Measurements from ENCODE around the gene DMBT1. TPM values are rescaled to one million over a fixed set of nuclear protein-coding genes. Genes with fewer than 3 reads are reported as not detected.

Gene DMBT1
- total RNA-seq, 1 experiment from 2014 or later, result 4.6 TPM

DNA sequence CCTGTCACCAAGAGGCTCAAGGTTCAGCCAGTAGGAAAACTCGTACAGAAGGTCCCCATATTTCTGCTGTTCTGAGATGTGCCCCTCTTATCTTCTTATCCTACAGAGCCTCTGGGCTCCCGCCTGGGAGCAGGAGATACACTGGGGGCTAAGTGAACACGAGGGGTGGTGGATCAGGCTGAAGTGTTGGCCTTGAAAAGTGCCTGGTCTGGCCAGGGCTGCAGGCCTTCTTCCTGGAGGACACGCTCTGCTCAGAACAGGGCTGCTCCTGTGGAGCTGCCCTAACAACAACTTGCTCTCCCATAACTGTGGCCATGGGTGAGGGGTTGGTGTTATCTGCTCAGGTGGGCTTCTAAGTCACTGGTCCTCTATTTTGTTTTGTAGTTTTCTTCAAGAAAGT is 105.4 kb downstream of the DMBT1 start:
- Mint-ChIP-seq H3K4me1 (ENCODE audit: low read depth, unreplicated experiment) (no peaks in the 10 kb centered on the region), H3K27ac (ENCODE audit: unreplicated experiment) (no peak overlapping the region), H3K4me3 (ENCODE audit: low read depth, unreplicated experiment) (no peak overlapping the region), H3K36me3 (ENCODE audit: insufficient read depth, unreplicated experiment) (no peaks in the 10 kb centered on the region), H3K9me3 (ENCODE audit: low read depth, unreplicated experiment) (no peaks in the 10 kb centered on the region), H3K27me3 (ENCODE audit: unreplicated experiment) (peaks cover 84% of the 10 kb centered on the region)
- CTCF ChIA-PET, result no interaction called here
- no TSS peak for BruUV-seq (replicated peaks)
- intact Hi-C loops (cut with micrococcal nuclease; ENCODE audit: unreplicated experiment), result no loop called here
- no peak for TF ChIP-seq CTCF (IDR thresholded peaks at IDR 0.05; ENCODE audit: unreplicated experiment)
- DNase-seq, result no peak

DNA sequence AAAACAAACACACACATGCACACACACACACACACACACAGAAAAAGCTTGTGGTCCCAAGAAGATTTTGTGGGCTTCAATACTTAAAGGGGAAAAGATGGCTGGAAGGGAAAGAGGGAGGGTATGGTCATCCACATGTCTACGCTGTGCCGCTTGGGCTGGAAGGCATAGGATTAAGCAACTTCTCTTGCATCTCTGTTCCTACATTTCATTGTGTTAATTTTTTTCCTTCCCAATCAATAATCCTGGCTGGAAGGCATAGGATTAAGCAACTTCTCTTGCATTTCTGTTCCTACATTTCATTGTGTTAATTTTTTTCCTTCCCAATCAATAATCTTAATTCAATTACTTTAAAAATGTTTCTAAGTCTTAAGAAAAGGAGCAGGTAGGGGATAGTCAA is 108.5 kb downstream of the DMBT1 start:
- no peak overlapping the region for H3K4me3 Mint-ChIP-seq (ENCODE audit: low read depth, unreplicated experiment)
- CTCF ChIA-PET, result no interaction called here

GRCh38 chr10:122669842-122670241 is 109.3 kb downstream of the DMBT1 start:
- Mint-ChIP-seq H3K27me3 (ENCODE audit: unreplicated experiment) (peaks cover 56% of the 10 kb centered on the region), H3K9me3 (ENCODE audit: low read depth, unreplicated experiment) (no peaks in the 10 kb centered on the region), H3K27ac (ENCODE audit: unreplicated experiment) (no peak overlapping the region), H3K36me3 (ENCODE audit: insufficient read depth, unreplicated experiment) (no peaks in the 10 kb centered on the region), H3K4me3 (ENCODE audit: low read depth, unreplicated experiment) (no peak overlapping the region), H3K4me1 (ENCODE audit: low read depth, unreplicated experiment) (no peaks in the 10 kb centered on the region)
- DNase-seq, result no peak
- no TSS peak for BruUV-seq (replicated peaks)
- intact Hi-C loops (cut with micrococcal nuclease; ENCODE audit: unreplicated experiment), result no loop called here
- no peak for TF ChIP-seq CTCF (IDR thresholded peaks at IDR 0.05; ENCODE audit: unreplicated experiment)
- CTCF ChIA-PET, result no interaction called here

More for the DNA sequence above, 108.5 kb downstream of the DMBT1 start:
- Mint-ChIP-seq H3K36me3 (ENCODE audit: insufficient read depth, unreplicated experiment) (no peaks in the 10 kb centered on the region), H3K9me3 (ENCODE audit: low read depth, unreplicated experiment) (no peaks in the 10 kb centered on the region), H3K4me1 (ENCODE audit: low read depth, unreplicated experiment) (no peaks in the 10 kb centered on the region), H3K27ac (ENCODE audit: unreplicated experiment) (no peak overlapping the region), H3K27me3 (ENCODE audit: unreplicated experiment) (peaks cover 61% of the 10 kb centered on the region)
- no TSS peak for BruUV-seq (replicated peaks)
- no peak for DNase-seq
- intact Hi-C loops (cut with micrococcal nuclease; ENCODE audit: unreplicated experiment), result no loop called here
- no peak for TF ChIP-seq CTCF (IDR thresholded peaks at IDR 0.05; ENCODE audit: unreplicated experiment)

GRCh38 chr10:122671355-122671754 is 110.8 kb downstream of the DMBT1 start:
- DNase-seq, result no peak

More at GRCh38 chr10:122671355-122671754, 110.8 kb downstream of the DMBT1 start:
- Mint-ChIP-seq H3K4me1 (ENCODE audit: low read depth, unreplicated experiment) (no peaks in the 10 kb centered on the region), H3K27me3 (ENCODE audit: unreplicated experiment) (peaks cover 53% of the 10 kb centered on the region), H3K4me3 (ENCODE audit: low read depth, unreplicated experiment) (no peak overlapping the region), H3K9me3 (ENCODE audit: low read depth, unreplicated experiment) (no peaks in the 10 kb centered on the region), H3K36me3 (ENCODE audit: insufficient read depth, unreplicated experiment) (no peaks in the 10 kb centered on the region), H3K27ac (ENCODE audit: unreplicated experiment) (no peak overlapping the region)
- intact Hi-C loops (cut with micrococcal nuclease; ENCODE audit: unreplicated experiment), result no loop called here
- no TSS peak for BruUV-seq (replicated peaks)
- CTCF ChIA-PET, result no interaction called here
- no peak for TF ChIP-seq CTCF (IDR thresholded peaks at IDR 0.05; ENCODE audit: unreplicated experiment)

Measured in Calu3 (cell line).